ENCODE results near the gene ABHD2.

Gene ABHD2

GRCh38 chr15:89106200-89106599 lies 17.9 kb downstream of the ABHD2 start (continued):
- no peak for TF ChIP-seq ZBTB44 (tag by site-specific recombination; IDR thresholded peaks at IDR 0.05)

GRCh38 chr15:89107984-89108383 lies 19.7 kb downstream of the ABHD2 start:
- Histone ChIP-seq H3K4me3 (ENCODE audit: low read depth, low read length) (no peak overlapping the region), H3K4me1 (ENCODE audit: control insufficient read depth, insufficient read depth, low read length) (peaks cover 7% of the 10 kb centered on the region), H3K36me3 (ENCODE audit: control insufficient read depth in 2 of 2, insufficient read depth in 1 of 2, low read length in 2 of 2) (peaks cover 0 to 17% of the 10 kb centered on the region in 2 experiments; a peak in 1 of 3 replicates), H3K27ac (ENCODE audit: extremely low read depth, low read depth, low read length) (no peak overlapping the region), H3K9me3 (ENCODE audit: control insufficient read depth, insufficient read depth, low read depth, low read length) (no peaks in the 10 kb centered on the region)
- no peak for TF ChIP-seq ZNF513 (tag by site-specific recombination; IDR thresholded peaks at IDR 0.05)
- no peak for TF ChIP-seq ZNF558 (tag by site-specific recombination; IDR thresholded peaks at IDR 0.05)
- no peak for TF ChIP-seq ZBTB48 (tag by site-specific recombination; IDR thresholded peaks at IDR 0.05)
- TF ChIP-seq ZSCAN18 (tag by site-specific recombination; IDR thresholded peaks at IDR 0.05), result no peak
- no peak for TF ChIP-seq MZF1 (tag by site-specific recombination; IDR thresholded peaks at IDR 0.05; ENCODE audit: borderline replicate concordance)
- no peak for TF ChIP-seq ZNF639 (tag by site-specific recombination; IDR thresholded peaks at IDR 0.05)
- no peak for TF ChIP-seq ZNF211 (tag by site-specific recombination; IDR thresholded peaks at IDR 0.05; ENCODE audit: low read depth)
- TF ChIP-seq ZNF10 (tag by site-specific recombination; IDR thresholded peaks at IDR 0.05), result no peak
- TF ChIP-seq ZNF777 (tag by site-specific recombination; IDR thresholded peaks at IDR 0.05; ENCODE audit: borderline replicate concordance), result no peak
- no peak for TF ChIP-seq ZNF610 (tag by site-specific recombination; IDR thresholded peaks at IDR 0.05; ENCODE audit: borderline replicate concordance)
- no peak for TF ChIP-seq ZBTB44 (tag by site-specific recombination; IDR thresholded peaks at IDR 0.05)
- TF ChIP-seq CTCF (tag by site-specific recombination; IDR thresholded peaks at IDR 0.05), result no peak
- TF ChIP-seq ZNF529 (tag by site-specific recombination; IDR thresholded peaks at IDR 0.05; ENCODE audit: insufficient replicate concordance), result no peak
- TF ChIP-seq PRDM10 (tag by site-specific recombination; IDR thresholded peaks at IDR 0.05), result no peak
- CTCF ChIA-PET, result interaction anchor here (0.5 to 2.4 kb wide), 5 partner anchors 10 to 70 kb away, joined by 3 to 7 read pairs (median 4); no protein-coding TSS in a partner anchor
- POLR2A ChIA-PET, result interaction anchor here (1.4 kb wide), 1 partner anchor 20 kb away, joined by 4 read pairs; the partner anchor contains the start of gene ABHD2

All from HEK293 (cell line).